CD4-positive, alpha-beta T cell (primary cell): ENCODE measurements around the gene PRDM12. TPM values are rescaled to one million over a fixed set of nuclear protein-coding genes. Genes with fewer than 3 reads are reported as not detected.

Experiments used
- ATAC-seq: fragments of 200-7000 bp; cut with Tn5 transposase; one replicate; pipeline ENCODE4 v1.10.0; 2022; ENCODE audit warnings: mild to moderate bottlenecking; ENCODE audit not compliant: poor library complexity
- CTCF ChIA-PET: fragments of 350-600 bp; sonication (Branson Sonifier 250); formaldehyde crosslinking; loops from one replicate; lab custom pipeline; 2021; ENCODE audit warnings: antibody characterized with exemption, inconsistent platforms; lab: Charles Lee
- POLR2A ChIA-PET: fragments of 350-600 bp; sonication (Branson Sonifier 250); formaldehyde crosslinking; loops from one replicate; lab custom pipeline; 2021; ENCODE audit warnings: antibody characterized with exemption, inconsistent platforms; lab: Charles Lee
- DNase-seq, 14 experiments: peaks; one replicate each; pipeline ENCODE4 v3.0.0-alpha.2; 2013 to 2020; ENCODE audit warnings: mixed read lengths in 2 of 14
- H3K27ac ChIP-seq, 2 donors: one replicate each; pipeline versions ENCODE4 v1.5.1 to v1.7.0; 2013; ENCODE audit warnings: low read length in 2 of 2, low read depth in 1 of 2, mild to moderate bottlenecking in 1 of 2
- H3K27me3 ChIP-seq, 2 experiments: 1 replicate in 1 of 2; 2 replicates in 1 of 2; pipeline versions ENCODE4 v1.6.1 to v1.7.0; 2013; ENCODE audit warnings: low read length in 2 of 2, control low read depth in 1 of 2, mild to moderate bottlenecking in 1 of 2, moderate library complexity in 1 of 2; ENCODE audit not compliant: insufficient read depth in 2 of 2, control insufficient read depth in 1 of 2
- H3K36me3 ChIP-seq: one replicate; pipeline ENCODE4 v1.6.1; 2013; ENCODE audit warnings: low read length, control low read depth; ENCODE audit not compliant: insufficient read depth
- H3K4me1 ChIP-seq: one replicate; pipeline ENCODE4 v1.6.1; 2013; ENCODE audit warnings: low read length, control low read depth; ENCODE audit not compliant: insufficient read depth
- H3K4me3 ChIP-seq: one replicate; pipeline ENCODE4 v1.5.1; 2013; ENCODE audit warnings: mild to moderate bottlenecking, low read length, moderate library complexity
- H3K9me3 ChIP-seq, 2 experiments: 1 replicate in 1 of 2; 2 replicates in 1 of 2; pipeline versions ENCODE4 v1.6.1 to v1.7.0; 2013; ENCODE audit warnings: low read length in 2 of 2, mild to moderate bottlenecking in 2 of 2, control low read depth in 1 of 2, moderate library complexity in 1 of 2; ENCODE audit not compliant: control insufficient read depth in 1 of 2, insufficient read depth in 1 of 2
- H3K27ac Mint-ChIP-seq: one replicate; pipeline ENCODE4 v1.8.0; 2020; ENCODE audit warnings: mixed read lengths
- H3K27me3 Mint-ChIP-seq: one replicate; pipeline ENCODE4 v1.8.0; 2021; ENCODE audit warnings: mixed read lengths
- H3K36me3 Mint-ChIP-seq: one replicate; pipeline ENCODE4 v1.8.0; 2021; ENCODE audit warnings: low read depth, mixed read lengths
- H3K4me1 Mint-ChIP-seq: one replicate; pipeline ENCODE4 v1.8.0; 2021; ENCODE audit warnings: low read depth, mixed read lengths
- H3K4me3 Mint-ChIP-seq: one replicate; pipeline ENCODE4 v1.8.0; 2020; ENCODE audit warnings: mild to moderate bottlenecking, mixed read lengths
- H3K9me3 Mint-ChIP-seq: one replicate; pipeline ENCODE4 v1.8.0; 2020; ENCODE audit warnings: mixed read lengths
- intact Hi-C, 2 experiments: fragments of 100-400 bp; cut with DNase I in 1 of 2; cut with micrococcal nuclease in 1 of 2; formaldehyde crosslinking; loops; one replicate each; pipeline versions ENCODE4 v1.15.1 to v1.9.0; 2023 to 2025; cut with DNase I, micrococcal nuclease
- total RNA-seq, 174 experiments: library from RNA in 2 of 174; stranded (reverse) in 2 of 174; gene quantifications; one replicate each; pipeline ENCODE4 v1.2.3 and lab custom pipeline; 2021 to 2026
- TF ChIP-seq, protein P1 (sequence below): fragments of 200-600 bp; IDR thresholded peaks from one replicate; pipeline ENCODE4 v1.8.0; 2022; ENCODE audit warnings: antibody characterized with exemption, mild to moderate bottlenecking

PRDM12 gene
- total RNA-seq, 2 experiments from 2014 or later: 0.14 TPM; not detected in 1

DNA sequence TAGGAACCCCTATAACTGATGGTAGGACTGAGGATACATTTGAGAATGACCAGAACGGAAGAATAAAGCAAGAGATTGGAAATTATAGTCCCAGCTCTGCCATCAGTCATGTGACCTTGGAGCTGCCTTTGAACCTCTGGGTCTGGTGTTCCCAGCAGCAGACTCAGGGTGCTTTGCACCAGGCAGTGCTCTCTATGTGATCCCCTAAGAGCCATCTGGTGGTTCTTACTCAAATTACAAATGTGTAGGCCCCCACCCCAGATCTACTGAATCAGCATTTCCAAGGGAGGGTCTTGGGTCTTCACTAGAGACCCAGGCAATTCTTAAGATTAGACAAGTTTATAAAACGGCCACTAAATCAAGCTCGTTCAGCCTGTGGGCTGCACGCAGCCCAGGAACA lies 40.2 kb upstream of the PRDM12 start:
- no peak overlapping the region for H3K27ac Mint-ChIP-seq
- CTCF ChIA-PET: no interaction called here
- no peaks in the 10 kb centered on the region for H3K9me3 ChIP-seq
- H3K4me3 Mint-ChIP-seq: no peak overlapping the region
- H3K9me3 Mint-ChIP-seq: no peaks in the 10 kb centered on the region
- H3K27me3 ChIP-seq: no peaks in the 10 kb centered on the region
- no peaks in the 10 kb centered on the region for H3K27me3 Mint-ChIP-seq
- H3K36me3 ChIP-seq: peaks cover 79% of the 10 kb centered on the region
- no peak overlapping the region for H3K27ac ChIP-seq
- ATAC-seq (no peak), DNase-seq (no peak)
- intact Hi-C loops: no loop called here
- no peaks in the 10 kb centered on the region for H3K4me1 ChIP-seq
- no peaks in the 10 kb centered on the region for H3K4me1 Mint-ChIP-seq
- H3K4me3 ChIP-seq: no peak overlapping the region
- POLR2A ChIA-PET: no interaction called here
- H3K36me3 Mint-ChIP-seq: peaks cover 91% of the 10 kb centered on the region
- TF ChIP-seq, protein P1, sequence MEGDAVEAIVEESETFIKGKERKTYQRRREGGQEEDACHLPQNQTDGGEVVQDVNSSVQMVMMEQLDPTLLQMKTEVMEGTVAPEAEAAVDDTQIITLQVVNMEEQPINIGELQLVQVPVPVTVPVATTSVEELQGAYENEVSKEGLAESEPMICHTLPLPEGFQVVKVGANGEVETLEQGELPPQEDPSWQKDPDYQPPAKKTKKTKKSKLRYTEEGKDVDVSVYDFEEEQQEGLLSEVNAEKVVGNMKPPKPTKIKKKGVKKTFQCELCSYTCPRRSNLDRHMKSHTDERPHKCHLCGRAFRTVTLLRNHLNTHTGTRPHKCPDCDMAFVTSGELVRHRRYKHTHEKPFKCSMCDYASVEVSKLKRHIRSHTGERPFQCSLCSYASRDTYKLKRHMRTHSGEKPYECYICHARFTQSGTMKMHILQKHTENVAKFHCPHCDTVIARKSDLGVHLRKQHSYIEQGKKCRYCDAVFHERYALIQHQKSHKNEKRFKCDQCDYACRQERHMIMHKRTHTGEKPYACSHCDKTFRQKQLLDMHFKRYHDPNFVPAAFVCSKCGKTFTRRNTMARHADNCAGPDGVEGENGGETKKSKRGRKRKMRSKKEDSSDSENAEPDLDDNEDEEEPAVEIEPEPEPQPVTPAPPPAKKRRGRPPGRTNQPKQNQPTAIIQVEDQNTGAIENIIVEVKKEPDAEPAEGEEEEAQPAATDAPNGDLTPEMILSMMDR: no peak

DNA sequence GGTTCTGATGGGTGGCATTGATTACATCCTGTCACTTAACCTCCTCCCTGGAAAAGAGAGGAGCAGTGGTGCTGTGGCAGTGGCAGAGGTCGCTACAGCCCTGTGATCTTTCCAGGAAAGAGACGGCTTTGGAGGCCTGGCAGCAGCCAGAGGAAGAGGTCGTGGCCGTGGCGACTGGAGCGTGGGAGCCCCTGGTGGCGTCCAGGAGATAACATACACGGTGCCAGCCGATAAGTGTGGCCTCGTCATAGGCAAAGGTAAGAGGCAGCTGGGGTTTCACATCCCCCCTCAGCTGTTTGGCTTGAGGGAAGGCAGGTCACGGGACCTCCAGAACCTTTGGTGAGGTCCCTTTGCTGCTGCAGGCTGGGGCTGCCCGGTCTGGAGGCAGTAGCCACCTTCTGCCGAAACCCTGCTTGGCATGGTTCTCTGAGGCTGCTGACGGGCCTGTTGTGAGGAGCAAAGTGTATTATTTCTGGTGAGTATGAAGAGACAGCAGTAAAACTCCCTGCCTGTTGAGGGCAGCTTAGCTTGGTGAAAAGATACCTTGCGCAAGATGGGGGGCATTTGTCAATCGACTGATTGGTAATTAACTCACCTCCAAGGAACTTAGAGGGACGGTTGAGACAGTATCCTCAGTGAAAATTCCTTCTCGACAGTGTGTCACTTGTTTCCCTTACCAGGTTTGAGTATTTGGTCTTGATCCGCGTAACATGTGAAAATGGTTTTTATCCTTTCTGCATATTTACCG lies 38.0 kb upstream of the PRDM12 start:
- Histone ChIP-seq H3K9me3 (no peaks in the 10 kb centered on the region), H3K36me3 (peaks cover 79% of the 10 kb centered on the region), H3K27ac (no peak overlapping the region), H3K4me3 (no peak overlapping the region), H3K4me1 (no peaks in the 10 kb centered on the region), H3K27me3 (no peaks in the 10 kb centered on the region)
- H3K27me3 Mint-ChIP-seq: no peaks in the 10 kb centered on the region
- no peaks in the 10 kb centered on the region for H3K4me1 Mint-ChIP-seq
- no peak overlapping the region for H3K4me3 Mint-ChIP-seq
- no peak for ATAC-seq
- peaks cover 89% of the 10 kb centered on the region for H3K36me3 Mint-ChIP-seq
- DNase-seq: no peak
- intact Hi-C loops: no loop called here
- CTCF ChIA-PET: no interaction called here
- TF ChIP-seq, protein P1: no peak
- no peaks in the 10 kb centered on the region for H3K9me3 Mint-ChIP-seq
- POLR2A ChIA-PET: no interaction called here
- no peak overlapping the region for H3K27ac Mint-ChIP-seq

DNA sequence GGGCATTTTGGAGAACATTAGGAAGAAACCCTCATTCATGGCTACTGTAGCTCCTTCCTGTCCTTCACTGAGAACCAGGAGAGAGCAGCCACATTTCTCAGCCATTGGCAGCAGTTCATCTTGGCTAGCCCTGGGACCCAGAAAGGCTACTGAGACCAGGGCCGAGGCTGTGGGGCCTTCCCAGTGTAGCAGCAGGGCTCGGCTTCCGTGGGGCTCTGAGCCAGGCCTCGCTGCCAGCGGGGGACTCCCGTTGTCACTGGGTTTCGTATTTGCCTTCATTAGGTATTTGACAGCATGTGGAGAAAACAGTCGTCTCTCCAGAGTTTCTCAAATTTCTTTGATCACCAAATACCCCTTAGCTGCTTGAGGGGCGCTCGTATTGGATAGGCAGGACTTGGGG lies 37.3 kb upstream of the PRDM12 start:
- TF ChIP-seq, protein P1: no peak
- Mint-ChIP-seq H3K4me3 (no peak overlapping the region), H3K27ac (no peak overlapping the region), H3K36me3 (peaks cover 91% of the 10 kb centered on the region), H3K9me3 (no peaks in the 10 kb centered on the region), H3K4me1 (no peaks in the 10 kb centered on the region), H3K27me3 (no peaks in the 10 kb centered on the region)
- Histone ChIP-seq H3K27ac (no peak overlapping the region), H3K36me3 (peaks cover 80% of the 10 kb centered on the region), H3K27me3 (no peaks in the 10 kb centered on the region), H3K4me1 (no peaks in the 10 kb centered on the region), H3K9me3 (no peaks in the 10 kb centered on the region), H3K4me3 (no peak overlapping the region)
- ATAC-seq: no peak
- intact Hi-C loops: no loop called here
- no peak for DNase-seq
- POLR2A ChIA-PET: no interaction called here
- CTCF ChIA-PET: no interaction called here
